Adrenal gland (tissue), 12 donors: ENCODE measurements around the gene ARHGAP5. TPM values are rescaled to one million over a fixed set of nuclear protein-coding genes. Genes with fewer than 3 reads are reported as not detected.

Source experiments
- DNase-seq, 7 donors: peaks; one replicate each; pipeline ENCODE4 v3.0.0-alpha.2; 2019 to 2020
- H3K27ac ChIP-seq, 5 donors: fragments of 200-600 bp; sonication (generic) in 4 of 5; 1 replicate in 3 of 5; 2 replicates in 2 of 5; pipeline versions ENCODE4 v1.5.1 to v1.8.0; 2016 to 2020; ENCODE audit warnings: mild to moderate bottlenecking in 1 of 5
- H3K27me3 ChIP-seq: fragments of 200-600 bp; 2 replicates; pipeline ENCODE4 v1.8.0; 2021
- H3K36me3 ChIP-seq, 2 donors: fragments of 200-600 bp; replicated peaks in 1 of 2; 1 replicate in 1 of 2; 2 replicates in 1 of 2; pipeline versions ENCODE4 v1.5.1 to v1.8.0; 2018 to 2022
- H3K4me1 ChIP-seq, 2 donors: fragments of 200-600 bp; replicated peaks in 1 of 2; 1 replicate in 1 of 2; 2 replicates in 1 of 2; pipeline versions ENCODE4 v1.5.1 to v1.8.0; 2018 to 2021
- H3K4me3 ChIP-seq, 4 donors: fragments of 200-600 bp; sonication (generic) in 3 of 4; one replicate each; pipeline ENCODE4 v1.5.1; 2016 to 2018
- H3K9me3 ChIP-seq, 3 donors: fragments of 200-600 bp; sonication (generic) in 1 of 3; replicated peaks in 1 of 3; 1 replicate in 2 of 3; 2 replicates in 1 of 3; pipeline versions ENCODE4 v1.5.1 to v1.8.0; 2016 to 2021
- POLR2A ChIP-seq, 2 donors: fragments of 450-650 bp; IDR thresholded peaks; one replicate each; pipeline ENCODE4 v1.6.1; 2017; ENCODE audit warnings: antibody characterized with exemption in 2 of 2, mild to moderate bottlenecking in 2 of 2, moderate library complexity in 1 of 2
- WGBS, 4 donors: extraction: QIAGEN DNeasy Blood & Tissue Kit in 2 of 4; methylation state at CpG; one replicate each; pipeline versions ENCODE4 v1.1.5 to v1.1.7; 2013 to 2017; 5-methylcytosine and 5-hydroxymethylcytosine counted together
- intact Hi-C, 2 donors: fragments of 100-400 bp; cut with DNase I; formaldehyde crosslinking; loops; one replicate each; pipeline versions ENCODE4 v1.14.1 to v1.15.0; 2022 to 2023
- polyA plus RNA-seq, 3 donors: library from polyadenylated mRNA; stranded (reverse); fragments of 200-250 nt in 2 of 3; fragments of 350-450 nt in 1 of 3; fragmentation: Illumina TruSeq in 1 of 3; extraction: RNeasy Lipid Tissue Mini Kit (QIAGEN cat#74804) in 1 of 3; gene quantifications; one replicate each; pipeline ENCODE4 v1.2.3, GENCODE V29; 2013 to 2014
- total RNA-seq, 9 donors: library from RNA; depleted of rRNA in 4 of 9; stranded (reverse); fragments of >200 nt in 4 of 9; fragments of 120-200 nt in 1 of 9; fragmentation: NEBNext Ultra II Directional in 1 of 9; extraction: Animal tissue kit (Norgen Biotek cat#: 25700) in 1 of 9; gene quantifications; one replicate each; pipeline versions ENCODE4 v1.1.0 to v1.2.4, GENCODE V29; 2013 to 2023
- TF ChIP-seq, protein P1 (sequence below), 6 experiments: fragments of 450-650 bp in 4 of 6; fragments of 200-600 bp in 2 of 6; sonication (generic) in 1 of 6; IDR thresholded peaks; 1 replicate in 5 of 6; 2 replicates in 1 of 6; pipeline versions ENCODE4 v1.5.1 to v1.8.0; 2016 to 2021; ENCODE audit warnings: antibody characterized with exemption in 6 of 6, mild to moderate bottlenecking in 2 of 6, moderate library complexity in 1 of 6
- donor health status: healthy with polysubstance abuse.
- donor health status: Bipolar disorder and iron deficiency.
- donor health status: DM: yes; HTN: yes; CAD: no.
- donor health status: DM: no; HTN: no; CAD: no.
- donor health status: DM: no; HTN: no; CAD: no.
- donor health status: DM: yes; HTN: yes; CAD: no.

Gene ARHGAP5
- total and polyA plus RNA-seq, 12 donors, result 11.9 to 100.0 (median 76.8) TPM

DNA sequence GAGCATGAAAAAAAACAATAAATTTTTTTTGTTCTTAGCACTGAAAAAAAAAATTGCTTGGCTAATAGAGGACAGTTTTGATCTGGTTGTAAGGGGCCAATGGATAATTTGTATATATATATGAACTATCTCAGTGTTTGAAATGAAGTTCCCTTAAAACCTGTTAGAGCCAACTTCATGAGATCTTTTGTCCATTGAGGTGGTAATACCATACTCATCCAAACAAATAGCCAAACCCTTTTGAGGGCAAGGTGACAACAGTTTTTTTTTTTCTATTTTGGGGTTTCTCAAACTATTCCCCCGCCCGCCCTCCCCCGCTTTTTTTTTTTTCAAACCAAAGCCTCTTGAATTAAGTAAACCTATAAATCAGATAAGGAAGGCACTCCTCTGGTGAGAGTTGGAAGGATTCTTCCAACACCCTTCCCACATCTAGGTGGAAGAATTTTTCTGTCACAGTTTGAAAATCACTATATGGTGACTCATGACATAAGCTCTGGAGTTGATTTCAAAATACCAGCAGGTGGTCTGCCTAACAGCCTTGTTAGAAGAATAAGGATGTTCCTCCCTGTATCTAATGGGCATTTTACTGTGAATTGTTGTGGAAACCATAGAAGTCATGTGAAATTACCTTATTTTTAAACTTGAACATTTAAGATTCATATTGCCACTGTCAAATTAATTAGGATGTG lies 10.2 kb downstream of the ARHGAP5 start:
- 90 to 100% (median 96%) methylated on average over 3 of the region's 3 CpGs for WGBS, 4 donors
- peaks cover 12 to 46% of the 10 kb centered on the region in 2 donors for H3K4me1 ChIP-seq
- no peak overlapping the region for H3K4me3 ChIP-seq
- TF ChIP-seq POLR2A (IDR thresholded peaks at IDR 0.05), result no peak
- TF ChIP-seq, protein P1, sequence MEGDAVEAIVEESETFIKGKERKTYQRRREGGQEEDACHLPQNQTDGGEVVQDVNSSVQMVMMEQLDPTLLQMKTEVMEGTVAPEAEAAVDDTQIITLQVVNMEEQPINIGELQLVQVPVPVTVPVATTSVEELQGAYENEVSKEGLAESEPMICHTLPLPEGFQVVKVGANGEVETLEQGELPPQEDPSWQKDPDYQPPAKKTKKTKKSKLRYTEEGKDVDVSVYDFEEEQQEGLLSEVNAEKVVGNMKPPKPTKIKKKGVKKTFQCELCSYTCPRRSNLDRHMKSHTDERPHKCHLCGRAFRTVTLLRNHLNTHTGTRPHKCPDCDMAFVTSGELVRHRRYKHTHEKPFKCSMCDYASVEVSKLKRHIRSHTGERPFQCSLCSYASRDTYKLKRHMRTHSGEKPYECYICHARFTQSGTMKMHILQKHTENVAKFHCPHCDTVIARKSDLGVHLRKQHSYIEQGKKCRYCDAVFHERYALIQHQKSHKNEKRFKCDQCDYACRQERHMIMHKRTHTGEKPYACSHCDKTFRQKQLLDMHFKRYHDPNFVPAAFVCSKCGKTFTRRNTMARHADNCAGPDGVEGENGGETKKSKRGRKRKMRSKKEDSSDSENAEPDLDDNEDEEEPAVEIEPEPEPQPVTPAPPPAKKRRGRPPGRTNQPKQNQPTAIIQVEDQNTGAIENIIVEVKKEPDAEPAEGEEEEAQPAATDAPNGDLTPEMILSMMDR (IDR thresholded peaks at IDR 0.05), result no peak
- no peaks in the 10 kb centered on the region for H3K27me3 ChIP-seq
- H3K27ac ChIP-seq, result no peak overlapping the region
- intact Hi-C loops, result no loop called here
- H3K9me3 ChIP-seq, result no peaks in the 10 kb centered on the region
- peaks cover 0 to 16% of the 10 kb centered on the region in 2 donors for H3K36me3 ChIP-seq
- no peak for DNase-seq

DNA sequence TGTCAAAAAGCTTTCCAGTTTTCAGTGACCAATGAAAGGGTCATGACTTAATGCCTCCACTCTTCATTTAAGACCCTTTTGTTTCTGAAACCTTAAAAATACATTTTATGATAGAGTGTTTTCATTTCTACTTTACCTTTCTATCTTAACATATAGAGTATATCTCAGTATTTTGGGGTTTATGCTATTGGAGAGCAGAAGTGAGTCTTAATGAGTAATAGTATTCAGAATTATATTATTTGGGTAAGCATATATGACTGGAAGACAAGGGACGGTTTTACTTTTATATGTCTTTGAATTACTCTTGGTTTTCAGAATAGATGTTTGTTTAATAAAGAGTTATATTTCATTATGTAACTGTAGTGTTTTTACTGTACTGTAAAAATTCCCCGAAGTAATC lies 10.8 kb downstream of the ARHGAP5 start:
- 77 to 86% (median 82%) methylated on average over 2 of the region's 2 CpGs for WGBS, 4 donors
- Histone ChIP-seq H3K36me3 (peaks cover 0 to 17% of the 10 kb centered on the region in 2 donors), H3K27me3 (no peaks in the 10 kb centered on the region), H3K4me3 (no peak overlapping the region), H3K9me3 (no peaks in the 10 kb centered on the region), H3K4me1 (peaks cover 12 to 42% of the 10 kb centered on the region in 2 donors), H3K27ac (no peak overlapping the region)
- intact Hi-C loops, result no loop called here
- TF ChIP-seq, protein P1 (IDR thresholded peaks at IDR 0.05), result no peak
- TF ChIP-seq POLR2A (IDR thresholded peaks at IDR 0.05), result no peak
- no peak for DNase-seq

DNA sequence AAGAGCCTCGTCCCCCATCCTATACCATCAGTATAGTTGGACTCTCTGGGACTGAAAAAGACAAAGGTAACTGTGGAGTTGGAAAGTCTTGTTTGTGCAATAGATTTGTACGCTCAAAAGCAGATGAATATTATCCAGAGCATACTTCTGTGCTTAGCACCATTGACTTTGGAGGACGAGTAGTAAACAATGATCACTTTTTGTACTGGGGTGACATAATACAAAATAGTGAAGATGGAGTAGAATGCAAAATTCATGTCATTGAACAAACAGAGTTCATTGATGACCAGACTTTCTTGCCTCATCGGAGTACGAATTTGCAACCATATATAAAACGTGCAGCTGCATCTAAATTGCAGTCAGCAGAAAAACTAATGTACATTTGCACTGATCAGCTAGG lies 13.6 kb downstream of the ARHGAP5 start:
- H3K4me3 ChIP-seq, result no peak overlapping the region

DNA sequence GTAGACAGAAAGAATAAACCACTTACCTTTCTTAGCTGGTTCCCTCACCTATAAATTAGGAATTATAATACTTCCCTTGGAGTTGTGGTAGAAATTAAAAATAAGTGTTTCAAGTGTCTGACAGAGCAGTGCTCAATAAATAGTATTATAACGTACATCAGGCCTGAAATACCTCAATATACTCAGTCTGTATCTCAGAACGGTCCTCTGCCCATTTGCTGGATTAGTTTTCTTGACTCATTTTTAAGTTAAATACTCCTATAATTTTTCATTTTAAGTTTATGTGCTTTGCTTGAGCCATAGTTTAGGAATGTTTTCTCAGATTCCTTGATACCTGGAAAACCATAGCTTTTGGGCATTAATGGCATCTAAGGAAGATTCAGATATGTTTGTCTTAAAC lies 22.4 kb downstream of the ARHGAP5 start:
- Histone ChIP-seq H3K27me3 (no peaks in the 10 kb centered on the region), H3K27ac (no peak overlapping the region), H3K36me3 (no peaks in the 10 kb centered on the region), H3K4me1 (peaks cover 0 to 8% of the 10 kb centered on the region in 2 donors), H3K4me3 (no peak overlapping the region), H3K9me3 (no peaks in the 10 kb centered on the region)
- intact Hi-C loops, result no loop called here
- TF ChIP-seq, protein P1 (IDR thresholded peaks at IDR 0.05), result no peak
- no peak for TF ChIP-seq POLR2A (IDR thresholded peaks at IDR 0.05)
- no peak for DNase-seq
- 91 to 100% (median 99%) methylated on average over 2 of the region's 2 CpGs for WGBS, 4 donors

More for the DNA sequence above, 13.6 kb downstream of the ARHGAP5 start:
- H3K27ac ChIP-seq, result no peak overlapping the region
- TF ChIP-seq, protein P1 (IDR thresholded peaks at IDR 0.05), result no peak
- no peak for TF ChIP-seq POLR2A (IDR thresholded peaks at IDR 0.05)
- H3K9me3 ChIP-seq, result no peaks in the 10 kb centered on the region
- intact Hi-C loops, result no loop called here
- 93 to 95% (median 94%) methylated on average over 6 of the region's 6 CpGs for WGBS, 4 donors
- H3K4me1 ChIP-seq, result peaks cover 12 to 30% of the 10 kb centered on the region in 2 donors
- H3K27me3 ChIP-seq, result no peaks in the 10 kb centered on the region
- H3K36me3 ChIP-seq, result peaks cover 0 to 25% of the 10 kb centered on the region in 2 donors
- no peak for DNase-seq
